ENCODE results near the gene ANKRD44.

The ANKRD44 gene

GRCh38 chr2:197304556-197305011, 6.0 kb downstream of the ANKRD44 start:
- no peak for DNase-seq
- no peak overlapping the region for H4K91ac ChIP-seq (ENCODE audit: low read depth, low read length)
- peaks cover 3 to 5% of the 10 kb centered on the region in 2 experiments for H3K4me1 ChIP-seq (ENCODE audit: control insufficient read depth in 1 of 2, insufficient read depth in 2 of 2, low read length in 2 of 2)
- no peaks in the 10 kb centered on the region for H3K36me3 ChIP-seq (ENCODE audit: control insufficient read depth in 1 of 2, insufficient read depth in 2 of 2, low read length in 2 of 2)
- no peak overlapping the region for H3K14ac ChIP-seq (ENCODE audit: low read length)
- peak overlapping the region; percentile 48 for H3K23ac ChIP-seq (ENCODE audit: low read length)
- no peak overlapping the region for H4K12ac ChIP-seq (ENCODE audit: low read depth, low read length)
- no peak overlapping the region for H2BK120ac ChIP-seq (ENCODE audit: insufficient read depth, low read length, poor library complexity)
- no peak overlapping the region for H3K4ac ChIP-seq (ENCODE audit: low read depth, low read length)
- H2BK5ac ChIP-seq (ENCODE audit: low read depth, low read length, poor library complexity): no peak overlapping the region
- H3K79me2 ChIP-seq (ENCODE audit: control insufficient read depth, insufficient read depth, low read length, poor library complexity): peaks cover 2% of the 10 kb centered on the region
- H3K18ac ChIP-seq (ENCODE audit: low read length): no peak overlapping the region
- H3K27me3 ChIP-seq (ENCODE audit: insufficient read depth, low read length): no peaks in the 10 kb centered on the region
- H2BK12ac ChIP-seq (ENCODE audit: low read length): no peak overlapping the region
- H3K9me3 ChIP-seq (ENCODE audit: insufficient read depth, low read depth, low read length): no peaks in the 10 kb centered on the region
- WGBS (ENCODE audit: extremely low coverage, insufficient coverage, insufficient read length): no CpG with 5 or more reads among the region's 3 CpGs
- H3K4me2 ChIP-seq (ENCODE audit: low read length): no peak overlapping the region
- H3K79me1 ChIP-seq (ENCODE audit: low read length): no peaks in the 10 kb centered on the region
- no peak overlapping the region for H3K4me3 ChIP-seq (ENCODE audit: low read depth, low read length)
- H3K9ac ChIP-seq (ENCODE audit: low read length): no peak overlapping the region
- H4K8ac ChIP-seq (ENCODE audit: low read depth, low read length): no peak overlapping the region
- H2AFZ ChIP-seq (ENCODE audit: insufficient read depth, low read length, poor library complexity): no peak overlapping the region
- H3K27ac ChIP-seq (ENCODE audit: low read depth, low read length): no peak overlapping the region
- no peak overlapping the region for H2AK5ac ChIP-seq (ENCODE audit: low read length)

GRCh38 chr2:197300139-197300538, 10.4 kb downstream of the ANKRD44 start:
- DNase-seq: peak; percentile 22 to 40
- Histone ChIP-seq H2BK120ac (ENCODE audit: insufficient read depth, low read length, poor library complexity) (no peak overlapping the region), H3K18ac (ENCODE audit: low read length) (no peak overlapping the region), H3K4me2 (ENCODE audit: low read length) (no peak overlapping the region), H3K9me3 (ENCODE audit: insufficient read depth, low read depth, low read length) (no peaks in the 10 kb centered on the region), H2AFZ (ENCODE audit: insufficient read depth, low read length, poor library complexity) (no peak overlapping the region), H3K27me3 (ENCODE audit: insufficient read depth, low read length) (no peaks in the 10 kb centered on the region), H3K27ac (ENCODE audit: low read depth, low read length) (no peak overlapping the region), H2BK5ac (ENCODE audit: low read depth, low read length, poor library complexity) (no peak overlapping the region), H4K12ac (ENCODE audit: low read depth, low read length) (no peak overlapping the region), H3K14ac (ENCODE audit: low read length) (no peak overlapping the region), H4K8ac (ENCODE audit: low read depth, low read length) (no peak overlapping the region), H3K79me1 (ENCODE audit: low read length) (no peaks in the 10 kb centered on the region), H3K4me1 (ENCODE audit: control insufficient read depth in 1 of 2, insufficient read depth in 2 of 2, low read length in 2 of 2) (peaks cover 0 to 2% of the 10 kb centered on the region in 2 experiments), H3K9ac (ENCODE audit: low read length) (no peak overlapping the region), H3K4me3 (ENCODE audit: low read depth, low read length) (no peak overlapping the region), H2BK12ac (ENCODE audit: low read length) (no peak overlapping the region), H3K36me3 (ENCODE audit: control insufficient read depth in 1 of 2, insufficient read depth in 2 of 2, low read length in 2 of 2) (no peaks in the 10 kb centered on the region), H2AK5ac (ENCODE audit: low read length) (no peak overlapping the region), H3K23ac (ENCODE audit: low read length) (peak overlapping the region; percentile 40), H4K91ac (ENCODE audit: low read depth, low read length) (no peak overlapping the region), H3K4ac (ENCODE audit: low read depth, low read length) (no peak overlapping the region), H3K79me2 (ENCODE audit: control insufficient read depth, insufficient read depth, low read length, poor library complexity) (peaks cover 2% of the 10 kb centered on the region)
- WGBS (ENCODE audit: extremely low coverage, insufficient coverage, insufficient read length): no CpG with 5 or more reads among the region's 2 CpGs

GRCh38 chr2:197298609-197299008, 12.0 kb downstream of the ANKRD44 start:
- Histone ChIP-seq H3K79me1 (ENCODE audit: low read length) (no peaks in the 10 kb centered on the region), H2BK5ac (ENCODE audit: low read depth, low read length, poor library complexity) (no peak overlapping the region), H2BK120ac (ENCODE audit: insufficient read depth, low read length, poor library complexity) (no peak overlapping the region), H3K4ac (ENCODE audit: low read depth, low read length) (no peak overlapping the region), H3K4me2 (ENCODE audit: low read length) (no peak overlapping the region), H4K91ac (ENCODE audit: low read depth, low read length) (no peak overlapping the region), H3K9me3 (ENCODE audit: insufficient read depth, low read depth, low read length) (no peaks in the 10 kb centered on the region), H3K4me3 (ENCODE audit: low read depth, low read length) (no peak overlapping the region), H3K9ac (ENCODE audit: low read length) (no peak overlapping the region), H3K79me2 (ENCODE audit: control insufficient read depth, insufficient read depth, low read length, poor library complexity) (peaks cover 2% of the 10 kb centered on the region), H4K12ac (ENCODE audit: low read depth, low read length) (no peak overlapping the region), H2AFZ (ENCODE audit: insufficient read depth, low read length, poor library complexity) (no peak overlapping the region), H3K14ac (ENCODE audit: low read length) (no peak overlapping the region), H3K23ac (ENCODE audit: low read length) (no peak overlapping the region), H3K27me3 (ENCODE audit: insufficient read depth, low read length) (no peaks in the 10 kb centered on the region), H3K18ac (ENCODE audit: low read length) (no peak overlapping the region), H2BK12ac (ENCODE audit: low read length) (no peak overlapping the region), H2AK5ac (ENCODE audit: low read length) (no peak overlapping the region), H3K4me1 (ENCODE audit: control insufficient read depth in 1 of 2, insufficient read depth in 2 of 2, low read length in 2 of 2) (peaks cover 0 to 2% of the 10 kb centered on the region in 2 experiments), H3K27ac (ENCODE audit: low read depth, low read length) (no peak overlapping the region), H3K36me3 (ENCODE audit: control insufficient read depth in 1 of 2, insufficient read depth in 2 of 2, low read length in 2 of 2) (no peaks in the 10 kb centered on the region), H4K8ac (ENCODE audit: low read depth, low read length) (no peak overlapping the region)
- DNase-seq: no peak
- no CpG with 5 or more reads among the region's 4 CpGs for WGBS (ENCODE audit: extremely low coverage, insufficient coverage, insufficient read length)

GRCh38 chr2:197297772-197298318, 12.7 kb downstream of the ANKRD44 start:
- Histone ChIP-seq H3K36me3 (ENCODE audit: control insufficient read depth in 1 of 2, insufficient read depth in 2 of 2, low read length in 2 of 2) (no peaks in the 10 kb centered on the region), H3K4me2 (ENCODE audit: low read length) (no peak overlapping the region), H3K18ac (ENCODE audit: low read length) (no peak overlapping the region), H3K27me3 (ENCODE audit: insufficient read depth, low read length) (no peaks in the 10 kb centered on the region), H3K27ac (ENCODE audit: low read depth, low read length) (no peak overlapping the region), H2BK5ac (ENCODE audit: low read depth, low read length, poor library complexity) (no peak overlapping the region), H3K9me3 (ENCODE audit: insufficient read depth, low read depth, low read length) (no peaks in the 10 kb centered on the region), H3K79me2 (ENCODE audit: control insufficient read depth, insufficient read depth, low read length, poor library complexity) (peaks cover 2% of the 10 kb centered on the region), H2BK120ac (ENCODE audit: insufficient read depth, low read length, poor library complexity) (no peak overlapping the region), H2AFZ (ENCODE audit: insufficient read depth, low read length, poor library complexity) (no peak overlapping the region), H3K23ac (ENCODE audit: low read length) (no peak overlapping the region), H2BK12ac (ENCODE audit: low read length) (no peak overlapping the region), H3K79me1 (ENCODE audit: low read length) (no peaks in the 10 kb centered on the region), H4K91ac (ENCODE audit: low read depth, low read length) (no peak overlapping the region), H3K4me1 (ENCODE audit: control insufficient read depth in 1 of 2, insufficient read depth in 2 of 2, low read length in 2 of 2) (peaks cover 0 to 2% of the 10 kb centered on the region in 2 experiments), H3K9ac (ENCODE audit: low read length) (no peak overlapping the region), H2AK5ac (ENCODE audit: low read length) (no peak overlapping the region), H3K14ac (ENCODE audit: low read length) (no peak overlapping the region), H3K4me3 (ENCODE audit: low read depth, low read length) (no peak overlapping the region), H4K12ac (ENCODE audit: low read depth, low read length) (no peak overlapping the region), H4K8ac (ENCODE audit: low read depth, low read length) (no peak overlapping the region), H3K4ac (ENCODE audit: low read depth, low read length) (no peak overlapping the region)
- WGBS (ENCODE audit: extremely low coverage, insufficient coverage, insufficient read length): no CpG with 5 or more reads among the region's 4 CpGs
- no peak for DNase-seq

Data from trophoblast cell (in vitro differentiated cells and primary cell).